GM13977 (cell line): ENCODE measurements around the gene MEX3D.

ENCODE experiments used
- DNase-seq: peaks from one replicate; pipeline ENCODE4 v3.0.0; 2012; ENCODE audit warnings: low spot score
- in situ Hi-C: fragments of 300-500 bp; cut with MboI; formaldehyde crosslinking; loops from one replicate; pipeline ENCODE4 v1.12.0; 2022; ENCODE audit warnings: low sequenced_read_pairs, low pct_unique_long_range_greater_than_20kb, mixed read lengths, inconsistent platforms; ENCODE audit not compliant: unreplicated experiment
- TF ChIP-seq, protein P1 (sequence below): IDR thresholded peaks from 2 replicates; pipeline ENCODE4 v1.5.1; 2012; ENCODE audit warnings: mild to moderate bottlenecking, control low read depth; ENCODE audit not compliant: insufficient read depth; ENCODE audit errors: extremely low read depth, missing control alignments

Gene MEX3D

GRCh38 chr19:1507192-1507660 is 60.9 kb downstream of the MEX3D start:
- DNase-seq: no peak
- TF ChIP-seq, protein P1, sequence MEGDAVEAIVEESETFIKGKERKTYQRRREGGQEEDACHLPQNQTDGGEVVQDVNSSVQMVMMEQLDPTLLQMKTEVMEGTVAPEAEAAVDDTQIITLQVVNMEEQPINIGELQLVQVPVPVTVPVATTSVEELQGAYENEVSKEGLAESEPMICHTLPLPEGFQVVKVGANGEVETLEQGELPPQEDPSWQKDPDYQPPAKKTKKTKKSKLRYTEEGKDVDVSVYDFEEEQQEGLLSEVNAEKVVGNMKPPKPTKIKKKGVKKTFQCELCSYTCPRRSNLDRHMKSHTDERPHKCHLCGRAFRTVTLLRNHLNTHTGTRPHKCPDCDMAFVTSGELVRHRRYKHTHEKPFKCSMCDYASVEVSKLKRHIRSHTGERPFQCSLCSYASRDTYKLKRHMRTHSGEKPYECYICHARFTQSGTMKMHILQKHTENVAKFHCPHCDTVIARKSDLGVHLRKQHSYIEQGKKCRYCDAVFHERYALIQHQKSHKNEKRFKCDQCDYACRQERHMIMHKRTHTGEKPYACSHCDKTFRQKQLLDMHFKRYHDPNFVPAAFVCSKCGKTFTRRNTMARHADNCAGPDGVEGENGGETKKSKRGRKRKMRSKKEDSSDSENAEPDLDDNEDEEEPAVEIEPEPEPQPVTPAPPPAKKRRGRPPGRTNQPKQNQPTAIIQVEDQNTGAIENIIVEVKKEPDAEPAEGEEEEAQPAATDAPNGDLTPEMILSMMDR: no peak
- in situ Hi-C loops: no loop called here

- TF ChIP-seq, protein P1: no peak
- in situ Hi-C loops: no loop called here
Observed at GRCh38 chr19:1505991-1506881, 61.9 kb downstream of the MEX3D start.

GRCh38 chr19:1505012-1505411 is 63.1 kb downstream of the MEX3D start:
- TF ChIP-seq, protein P1: no peak
- no peak for DNase-seq
- in situ Hi-C loops: no loop called here

More at GRCh38 chr19:1505991-1506881, 61.9 kb downstream of the MEX3D start:
- no peak for DNase-seq
